Brain pericyte (primary cell): ENCODE results near the gene PFN4.
"Not testable (repeated sequence)": the region's sequence is repeated elsewhere in the genome, so short reads cannot be mapped to it uniquely, and the experiment has no call there.

Source experiments
- DNase-seq: peaks from one replicate; pipeline ENCODE4 v3.0.0-alpha.2; 2012; ENCODE audit warnings: low read depth, low spot score

PFN4 gene

GRCh38 chr2:24111407-24111901, 11.7 kb downstream of the PFN4 start:
- DNase-seq, result no peak

GRCh38 chr2:24110660-24111303, 12.4 kb downstream of the PFN4 start:
- DNase-seq, result no peak

GRCh38 chr2:24109431-24109830, 13.7 kb downstream of the PFN4 start:
- DNase-seq, result not testable (repeated sequence)

GRCh38 chr2:24107336-24107735, 15.8 kb downstream of the PFN4 start:
- DNase-seq, result no peak

GRCh38 chr2:24106786-24107185, 16.3 kb downstream of the PFN4 start:
- no peak for DNase-seq

DNA sequence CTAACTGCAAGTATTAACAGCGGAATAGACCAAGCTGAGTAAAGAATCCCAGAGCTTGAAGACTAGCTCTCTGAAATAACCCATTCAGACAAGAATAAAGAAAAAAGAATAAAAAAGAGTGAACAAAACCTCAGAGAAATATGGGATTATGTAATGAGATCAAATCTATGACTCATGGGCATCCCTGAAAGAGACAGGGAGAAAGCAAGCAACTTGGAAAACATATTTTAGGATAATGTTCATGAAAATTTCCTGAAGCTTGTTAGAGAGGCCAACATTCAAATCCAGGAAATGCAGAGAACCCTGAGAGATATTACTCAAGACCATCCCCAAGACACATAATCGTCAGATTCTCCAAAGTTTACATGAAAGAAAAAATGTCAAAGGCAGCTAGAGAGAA, 17.3 kb downstream of the PFN4 start:
- DNase-seq, result no peak

DNA sequence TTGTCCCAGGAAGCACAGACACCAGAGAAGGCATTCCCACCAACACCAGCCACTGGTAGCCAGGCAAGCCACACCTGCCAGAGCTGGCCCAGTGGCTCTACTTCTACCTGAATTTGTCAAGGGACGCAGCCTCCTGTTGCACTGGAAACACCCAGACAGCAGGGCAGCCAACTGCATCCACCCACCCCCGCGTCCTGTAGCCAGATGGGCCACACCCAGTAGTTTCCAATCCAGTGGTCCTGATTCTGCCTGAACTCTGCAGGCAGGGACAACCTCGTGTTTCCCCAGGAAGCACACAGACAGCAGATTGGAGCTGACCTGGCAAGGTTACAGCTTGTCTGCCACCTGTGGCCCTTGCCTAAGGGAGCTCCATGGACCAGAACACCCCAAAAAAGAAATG, 18.2 kb downstream of the PFN4 start:
- no peak for DNase-seq

DNA sequence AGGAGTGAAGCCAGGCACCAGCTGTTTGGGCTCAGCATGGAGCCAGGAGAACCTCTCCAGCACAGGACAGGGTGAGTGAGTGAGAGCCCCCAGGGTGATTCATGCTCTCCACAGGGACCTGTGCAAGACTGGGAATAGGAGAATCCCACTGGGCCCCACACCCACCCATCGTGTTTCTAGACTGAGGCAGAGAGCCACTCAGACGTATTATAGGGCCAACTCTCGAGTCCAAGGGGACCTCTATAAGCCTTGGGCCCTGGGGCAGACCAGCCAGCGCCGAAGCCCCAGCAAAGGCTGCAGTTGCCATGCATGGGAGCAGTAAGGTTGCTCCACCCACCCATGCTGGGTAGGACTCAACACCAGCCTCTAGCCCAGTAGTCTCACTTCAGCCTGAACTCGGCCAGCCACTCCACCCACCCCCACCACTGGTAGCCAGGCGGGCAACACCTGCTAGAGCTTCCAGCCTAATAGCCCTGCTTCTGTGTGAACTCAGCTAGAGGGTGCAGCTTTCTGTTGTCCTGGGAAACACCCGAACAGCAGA, 19.0 kb downstream of the PFN4 start:
- no peak for DNase-seq

DNA sequence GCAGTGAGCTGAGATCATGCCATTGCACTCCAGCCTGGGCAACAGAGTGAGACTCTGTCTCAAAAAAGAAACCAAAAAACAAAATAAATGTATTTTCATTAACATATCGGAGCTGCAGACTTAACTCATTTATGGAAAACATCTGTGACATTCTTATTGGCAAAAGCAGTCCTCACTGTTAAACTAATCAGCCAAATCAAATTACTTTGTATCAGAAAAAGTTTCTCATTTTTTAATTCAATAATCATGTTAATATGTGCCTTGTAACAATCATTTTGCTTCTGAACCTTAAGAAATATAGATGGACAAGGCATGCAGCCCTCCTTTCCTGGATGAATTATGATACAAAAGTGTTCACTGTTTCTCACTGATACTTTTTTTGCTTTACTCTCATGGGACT, 20.5 kb downstream of the PFN4 start:
- DNase-seq, result no peak

DNA sequence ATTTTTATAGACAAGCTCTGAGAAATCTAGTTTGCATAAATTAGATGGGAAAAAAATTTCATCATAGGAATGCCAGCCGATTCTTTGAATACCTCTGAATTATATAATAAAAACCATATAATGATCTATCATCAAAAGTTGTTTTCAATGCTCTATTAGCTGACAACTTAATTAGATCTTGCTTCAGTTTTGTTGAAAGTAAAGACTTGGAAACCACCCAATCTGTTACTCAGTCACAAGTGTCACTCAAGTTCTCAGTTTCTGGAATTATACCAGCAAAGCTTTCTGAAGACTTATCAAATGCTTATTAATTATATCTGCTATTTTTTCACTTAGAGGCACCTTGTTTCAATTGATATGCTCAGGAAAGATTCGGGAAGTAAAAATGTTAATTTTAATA, 21.1 kb downstream of the PFN4 start:
- no peak for DNase-seq

- not testable (repeated sequence) for DNase-seq
Measured at GRCh38 chr2:24100732-24101131, 22.4 kb downstream of the PFN4 start.

- not testable (repeated sequence) for DNase-seq
Measured at GRCh38 chr2:24095171-24095677, 27.9 kb downstream of the PFN4 start.

DNA sequence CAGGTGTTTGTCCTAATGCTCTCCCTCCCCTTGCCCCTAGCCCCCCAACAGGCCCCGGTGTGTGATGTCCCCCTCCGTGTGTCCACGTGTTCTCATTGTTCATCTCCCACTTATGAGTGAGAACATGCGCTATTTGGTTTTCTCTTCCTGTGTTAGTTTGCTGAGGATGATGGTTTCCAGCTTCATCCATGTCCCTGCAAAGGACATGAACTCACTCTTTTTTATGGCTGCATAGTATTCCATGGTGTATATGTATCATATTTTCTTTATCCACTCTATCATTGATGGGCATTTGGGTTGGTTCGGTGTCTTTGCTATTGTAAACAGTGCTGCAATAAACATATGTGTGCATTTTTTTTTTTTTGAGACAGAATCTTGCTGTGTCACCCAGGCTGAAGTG, 29.9 kb downstream of the PFN4 start:
- DNase-seq, result not testable (repeated sequence)

DNA sequence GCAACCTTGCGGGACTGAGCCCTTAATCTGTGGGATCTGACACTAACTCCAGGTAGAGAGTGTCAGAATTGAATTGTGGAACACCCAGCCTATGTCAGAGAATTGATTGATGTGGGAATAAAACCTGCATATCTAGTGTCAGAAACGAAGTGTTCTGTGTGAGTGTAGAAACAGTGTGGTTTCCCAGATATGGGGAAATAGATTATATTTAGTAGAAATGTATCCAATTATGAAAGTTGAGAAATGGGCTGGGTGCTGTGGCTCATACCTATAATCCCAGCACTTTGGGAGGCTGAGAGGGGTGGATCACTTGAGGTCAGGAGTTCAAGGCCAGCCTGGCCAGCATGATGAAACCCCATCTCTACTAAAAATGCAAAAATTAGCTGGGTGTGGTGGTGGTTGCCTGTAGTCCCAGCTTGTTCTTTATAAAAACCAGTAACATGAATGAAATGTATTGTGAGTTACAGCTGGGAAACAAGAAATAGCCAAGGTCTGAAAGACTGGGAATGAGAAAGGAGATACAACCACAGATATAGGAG, 34.2 kb downstream of the PFN4 start:
- no peak for DNase-seq

DNA sequence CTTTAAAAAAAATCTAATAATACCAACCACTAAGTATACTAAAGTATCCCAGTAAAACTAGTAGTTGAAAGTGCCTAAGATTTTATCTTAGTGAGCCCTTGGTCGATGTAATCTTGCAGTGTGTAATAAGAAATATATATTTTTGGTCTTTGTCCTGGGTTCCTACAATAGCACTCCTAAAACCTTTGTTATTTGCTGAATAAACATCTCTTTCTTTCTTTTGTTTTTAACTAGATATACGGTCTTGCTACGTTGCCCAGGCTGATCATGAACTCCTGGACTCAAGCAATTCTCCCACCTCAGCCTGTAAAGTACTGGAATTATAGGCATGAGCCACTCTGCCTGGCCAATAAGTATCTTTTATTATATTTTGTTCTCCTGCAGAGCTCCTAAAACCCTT, 36.1 kb downstream of the PFN4 start:
- no peak for DNase-seq

GRCh38 chr2:24086241-24086640, 36.9 kb downstream of the PFN4 start:
- DNase-seq, result no peak

DNA sequence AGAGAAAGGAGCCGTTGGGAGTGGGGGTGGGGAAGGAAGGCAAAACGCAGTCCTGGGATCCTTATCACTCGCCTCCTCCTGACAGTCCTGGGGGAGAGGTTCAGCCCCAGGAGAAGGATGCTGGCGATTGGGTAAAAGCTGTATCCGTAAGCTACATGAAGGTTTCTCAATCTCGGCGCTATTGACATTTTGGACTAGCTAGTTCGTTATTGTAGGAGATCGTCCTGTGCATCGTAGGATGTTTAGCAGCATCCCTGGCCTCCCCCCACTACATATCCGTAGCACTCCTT, 38.0 kb downstream of the PFN4 start:
- no peak for DNase-seq

- peak; percentile 77 for DNase-seq
Measured at GRCh38 chr2:24084386-24085199, 38.5 kb downstream of the PFN4 start, which contains the start of gene TP53I3. TP53I3 (minus strand) TSS chr2:24084834; CDS start chr2:24084326, 508 bp downstream.

- peak; percentile 59 for DNase-seq
Measured at GRCh38 chr2:24083567-24084385, 39.4 kb downstream of the PFN4 start.

GRCh38 chr2:24082787-24083566, 40.2 kb downstream of the PFN4 start:
- no peak for DNase-seq

- no peak for DNase-seq
Measured at GRCh38 chr2:24080701-24081100, 42.4 kb downstream of the PFN4 start.
